ENCODE measurements around the gene TUBG2. TPM values are rescaled to one million over a fixed set of nuclear protein-coding genes. Genes with fewer than 3 reads are reported as not detected.

The TUBG2 gene
- total and polyA plus RNA-seq, 10 of the 15 experiments (the other 5 are each of a cell fraction or from before 2014, with no cell fraction given), result 1.2 to 12.5 (median 8.9) TPM

DNA sequence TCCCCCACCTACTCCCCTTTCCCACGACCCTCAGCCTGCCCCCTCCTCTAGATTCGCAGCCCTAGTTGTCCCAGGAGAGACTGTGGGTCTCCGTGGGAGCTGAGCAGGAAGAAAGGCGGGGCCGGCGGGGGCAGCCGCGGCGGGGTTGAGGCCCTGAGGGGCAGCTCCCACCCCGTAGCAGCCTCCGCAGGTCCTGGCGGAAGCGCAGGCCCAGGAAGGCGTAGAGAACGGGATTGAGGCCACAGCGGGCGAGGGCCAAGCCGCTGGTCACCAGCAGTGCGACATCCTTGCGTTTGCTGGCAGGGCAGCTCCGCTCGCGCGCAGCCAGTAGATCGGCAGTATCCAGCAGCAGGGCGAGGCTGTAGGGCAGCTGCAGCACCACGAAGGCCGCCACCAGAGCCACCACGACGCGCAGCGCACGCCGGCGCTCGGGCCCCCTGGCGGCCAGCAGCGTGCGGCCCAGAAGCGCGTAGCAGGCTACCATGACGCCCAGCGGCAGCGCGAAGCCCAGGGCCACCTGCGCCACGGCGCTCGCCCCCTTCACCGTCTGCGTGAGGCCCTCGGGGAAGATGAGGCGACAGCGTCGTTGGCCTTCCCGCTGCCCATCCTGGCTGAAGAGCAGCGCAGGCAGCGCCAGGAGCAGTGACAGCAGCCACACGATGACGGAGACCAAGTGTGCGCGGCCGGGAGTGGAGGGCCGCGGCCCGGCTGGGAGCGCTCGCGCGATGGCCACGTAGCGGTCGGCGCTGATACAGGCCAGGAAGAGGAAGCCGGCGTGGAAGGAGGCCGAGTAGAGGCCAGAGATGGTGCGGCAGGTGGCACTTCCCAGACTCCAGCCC is 20.6 kb downstream of the TUBG2 start (continued):
- TF ChIP-seq, protein P1, sequence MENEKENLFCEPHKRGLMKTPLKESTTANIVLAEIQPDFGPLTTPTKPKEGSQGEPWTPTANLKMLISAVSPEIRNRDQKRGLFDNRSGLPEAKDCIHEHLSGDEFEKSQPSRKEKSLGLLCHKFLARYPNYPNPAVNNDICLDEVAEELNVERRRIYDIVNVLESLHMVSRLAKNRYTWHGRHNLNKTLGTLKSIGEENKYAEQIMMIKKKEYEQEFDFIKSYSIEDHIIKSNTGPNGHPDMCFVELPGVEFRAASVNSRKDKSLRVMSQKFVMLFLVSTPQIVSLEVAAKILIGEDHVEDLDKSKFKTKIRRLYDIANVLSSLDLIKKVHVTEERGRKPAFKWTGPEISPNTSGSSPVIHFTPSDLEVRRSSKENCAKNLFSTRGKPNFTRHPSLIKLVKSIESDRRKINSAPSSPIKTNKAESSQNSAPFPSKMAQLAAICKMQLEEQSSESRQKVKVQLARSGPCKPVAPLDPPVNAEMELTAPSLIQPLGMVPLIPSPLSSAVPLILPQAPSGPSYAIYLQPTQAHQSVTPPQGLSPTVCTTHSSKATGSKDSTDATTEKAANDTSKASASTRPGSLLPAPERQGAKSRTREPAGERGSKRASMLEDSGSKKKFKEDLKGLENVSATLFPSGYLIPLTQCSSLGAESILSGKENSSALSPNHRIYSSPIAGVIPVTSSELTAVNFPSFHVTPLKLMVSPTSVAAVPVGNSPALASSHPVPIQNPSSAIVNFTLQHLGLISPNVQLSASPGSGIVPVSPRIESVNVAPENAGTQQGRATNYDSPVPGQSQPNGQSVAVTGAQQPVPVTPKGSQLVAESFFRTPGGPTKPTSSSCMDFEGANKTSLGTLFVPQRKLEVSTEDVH (IDR thresholded peaks at IDR 0.05; ENCODE audit: low read depth, partially characterized antibody), result no peak
- TF ChIP-seq CHD1 (IDR thresholded peaks at IDR 0.05; ENCODE audit: low read depth, low read length) (no peak), IKZF1 (conservative IDR thresholded peaks at IDR 0.05) (peak; percentile 89), ZNF207 (IDR thresholded peaks at IDR 0.05; ENCODE audit: borderline replicate concordance) (0 out of 2 replicates have a peak, but pooled peaks have one; percentile 49), SMAD5 (IDR thresholded peaks at IDR 0.05; ENCODE audit: low read depth) (0 out of 2 replicates have a peak, but pooled peaks have one; percentile 52), ZNF24 (IDR thresholded peaks at IDR 0.05) (0 out of 2 replicates have a peak, but pooled peaks have one; percentile 63)

GRCh38 chr17:42680331-42680808 is 21.3 kb downstream of the TUBG2 start:
- no peak for ATAC-seq
- H3K9ac ChIP-seq (ENCODE audit: control insufficient read depth, insufficient read depth, low read length), result peak overlapping the region; percentile 51
- H3K79me2 ChIP-seq (ENCODE audit: control insufficient read depth, insufficient read depth, low read length), result peaks cover 69% of the 10 kb centered on the region
- H3K4me2 ChIP-seq (ENCODE audit: control insufficient read depth, insufficient read depth), result peak overlapping the region; percentile 100
- peak overlapping the region; percentile 83 for H2AFZ ChIP-seq (ENCODE audit: control insufficient read depth, low read depth, low read length)
- CTCF ChIA-PET, result interaction anchor here (0.6 to 10.1 kb wide), 27 partner anchors 9 to 144 kb away, joined by 3 to 239 read pairs (median 5); partner anchors contain the start of genes MLX, NAGLU, PSMC3IP and RETREG3
- peak overlapping the region; percentile 93 for H3K27ac ChIP-seq (ENCODE audit: control insufficient read depth, insufficient read depth)
- no peaks in the 10 kb centered on the region for H4K20me1 ChIP-seq (ENCODE audit: control insufficient read depth, insufficient read depth)
- WGBS (ENCODE audit: insufficient coverage, insufficient replicate concordance, low lambda C conversion rate, missing lambda C conversion rate), result 86% methylated on average over 20 of the region's 20 CpGs
- POLR2A ChIA-PET, result interaction anchor here (0.7 to 6.5 kb wide), 9 partner anchors 24 to 102 kb away, joined by 3 to 120 read pairs (median 4); partner anchors contain the start of genes PSMC3IP, RETREG3 and TUBG1
- SMC1A ChIA-PET (ENCODE audit: uncharacterized antibody, unreplicated experiment), result interaction anchor here (0.7 to 8.3 kb wide), 14 partner anchors 11 to 339 kb away, joined by 3 to 124 read pairs (median 4); partner anchors contain the start of genes PSMC3IP, RETREG3 and TUBG1
- peak overlapping the region; percentile 82 for H3K4me3 ChIP-seq
- RAD21 ChIA-PET (ENCODE audit: unreplicated experiment), result interaction anchor here (0.6 to 6.5 kb wide), 19 partner anchors 10 to 150 kb away, joined by 3 to 152 read pairs (median 4); partner anchors contain the start of genes PSMC3IP, RETREG3, TUBG1 and VPS25
- H3K4me1 ChIP-seq (ENCODE audit: control insufficient read depth, insufficient read depth, low read length), result peaks cover 19% of the 10 kb centered on the region
- H3K36me3 ChIP-seq (ENCODE audit: control insufficient read depth in 2 of 2, insufficient read depth in 2 of 2, low read length in 1 of 2), result peaks cover 0 to 1% of the 10 kb centered on the region in 2 experiments; a peak in 2 of 4 replicates
- BruUV-seq (replicated peaks), result no TSS peak
- in situ Hi-C loops (cut with MboI) (no loop called here), intact Hi-C loops (cut with micrococcal nuclease; ENCODE audit: unreplicated experiment) (loop anchor here (5.0 kb wide), 1 partner anchor 82 kb away; the partner anchor contains the start of gene RAMP2)
- no peak for DNase-seq (ENCODE audit: low read depth, low spot score)
- H3K27me3 ChIP-seq (replicated peaks in 1 of 2; ENCODE audit: control insufficient read depth in 2 of 2, insufficient read depth in 2 of 2, low read length in 1 of 2), result no peaks in the 10 kb centered on the region
- H3K9me3 ChIP-seq (replicated peaks; ENCODE audit: control insufficient read depth, insufficient read depth, low read length), result no peaks in the 10 kb centered on the region; the same call in 2 of the 3 replicates
- FAIRE-seq, result no peak
- TF ChIP-seq ASH2L (IDR thresholded peaks at IDR 0.05; ENCODE audit: borderline replicate concordance, low read depth), result no peak
- TF ChIP-seq E2F4 (IDR thresholded peaks at IDR 0.05; ENCODE audit: low read depth, low read length), result no peak
- TF ChIP-seq, protein P2, sequence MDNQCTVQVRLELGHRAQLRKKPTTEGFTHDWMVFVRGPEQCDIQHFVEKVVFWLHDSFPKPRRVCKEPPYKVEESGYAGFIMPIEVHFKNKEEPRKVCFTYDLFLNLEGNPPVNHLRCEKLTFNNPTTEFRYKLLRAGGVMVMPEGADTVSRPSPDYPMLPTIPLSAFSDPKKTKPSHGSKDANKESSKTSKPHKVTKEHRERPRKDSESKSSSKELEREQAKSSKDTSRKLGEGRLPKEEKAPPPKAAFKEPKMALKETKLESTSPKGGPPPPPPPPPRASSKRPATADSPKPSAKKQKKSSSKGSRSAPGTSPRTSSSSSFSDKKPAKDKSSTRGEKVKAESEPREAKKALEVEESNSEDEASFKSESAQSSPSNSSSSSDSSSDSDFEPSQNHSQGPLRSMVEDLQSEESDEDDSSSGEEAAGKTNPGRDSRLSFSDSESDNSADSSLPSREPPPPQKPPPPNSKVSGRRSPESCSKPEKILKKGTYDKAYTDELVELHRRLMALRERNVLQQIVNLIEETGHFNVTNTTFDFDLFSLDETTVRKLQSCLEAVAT (IDR thresholded peaks at IDR 0.05), result peak; percentile 80
- no peak for TF ChIP-seq STAT1 (conservative IDR thresholded peaks at IDR 0.05)
- peak; percentile 26; the same call in 1 of the 2 replicates for TF ChIP-seq YY1 (IDR thresholded peaks at IDR 0.05; ENCODE audit: low read depth, low read length)
- TF ChIP-seq FOXK2 (IDR thresholded peaks at IDR 0.05), result no peak
- TF ChIP-seq SREBF2 (IDR thresholded peaks at IDR 0.05; ENCODE audit: low read length), result no peak
- TF ChIP-seq EED (IDR thresholded peaks at IDR 0.05; ENCODE audit: low read depth), result peak; percentile 46; the same call in 1 of the 2 replicates
